Hindlimb muscle (tissue), 1 donor: ENCODE results near the gene TFAP2E. TPM values are rescaled to one million over a fixed set of nuclear protein-coding genes. Genes with fewer than 3 reads are reported as not detected.

ENCODE experiments used
- polyA plus RNA-seq: library from polyadenylated mRNA; unstranded; fragments of 120-200 nt; gene quantifications from one replicate; pipeline ENCODE4 v1.2.1, GENCODE V29; 2013; ENCODE audit not compliant: insufficient read length

TFAP2E gene
- polyA plus RNA-seq, 1 donor, result 0.96 TPM

Other genes starting within 250 kb of the TFAP2E start
- gene KIAA0319L, start 15.9 kb upstream of the TFAP2E start, polyA plus RNA-seq, result 41.3 TPM
- gene NCDN, start 15.5 kb upstream of the TFAP2E start, polyA plus RNA-seq, result 19.9 TPM
- gene PSMB2, start 68.2 kb downstream of the TFAP2E start, polyA plus RNA-seq, result 57.6 TPM
- gene C1orf216, start 145.6 kb downstream of the TFAP2E start, polyA plus RNA-seq, result 9.0 TPM
- 6.5 TPM for gene CLSPN, start 196.7 kb downstream of the TFAP2E start, polyA plus RNA-seq
- gene AGO4, start 234.7 kb downstream of the TFAP2E start, polyA plus RNA-seq, result 14.9 TPM